GM10266 (cell line): ENCODE data around the gene SOCS7.

Source experiments
- DNase-seq: peaks from one replicate; pipeline ENCODE4 v3.0.0; 2012; ENCODE audit errors: extremely low spot score
- TF ChIP-seq, protein P1 (sequence below): IDR thresholded peaks from 2 replicates; pipeline ENCODE4 v1.5.1; 2012; ENCODE audit warnings: mild to moderate bottlenecking, low read depth; ENCODE audit not compliant: control insufficient read depth, insufficient read depth; ENCODE audit errors: missing control alignments

Gene SOCS7

DNA sequence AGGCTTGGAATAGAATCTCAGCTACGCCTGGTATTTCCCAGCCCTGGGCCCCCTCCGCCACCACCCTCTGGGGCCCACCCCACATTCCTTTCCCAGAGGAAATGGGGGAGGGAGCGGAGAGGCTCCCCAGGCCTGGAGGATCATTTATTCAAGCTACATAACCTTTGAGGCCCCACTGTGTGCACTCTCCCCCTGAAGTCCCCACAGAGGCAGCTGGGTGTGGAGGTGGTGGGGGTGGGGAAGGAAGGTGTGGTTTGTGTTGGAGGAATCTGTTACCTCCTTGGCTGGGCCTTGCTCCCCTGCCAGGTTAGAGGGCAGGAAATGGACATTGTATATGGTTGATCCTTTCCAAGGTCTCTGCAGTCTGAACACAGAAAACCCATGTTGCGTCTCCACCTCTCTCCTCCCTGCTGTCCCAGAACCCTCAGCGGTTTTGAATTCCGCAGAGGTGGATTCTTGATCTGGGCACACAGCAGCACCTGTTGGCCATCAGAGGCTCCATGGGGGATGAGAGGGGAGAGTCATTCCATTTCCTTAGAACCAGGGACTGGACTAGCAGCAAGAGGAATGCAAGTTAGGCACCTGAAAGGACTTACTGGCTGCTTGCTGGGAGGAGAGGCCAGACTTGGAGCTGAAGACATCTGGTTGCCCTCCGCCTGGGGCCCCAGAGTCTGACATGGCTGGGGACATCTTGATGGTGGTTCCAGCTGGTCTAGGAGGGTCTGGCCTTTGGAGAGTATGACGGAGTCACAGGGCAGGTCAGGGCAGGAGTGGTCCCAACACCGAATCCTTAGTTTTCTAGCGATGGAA, 99.6 kb downstream of the SOCS7 start:
- TF ChIP-seq, protein P1, sequence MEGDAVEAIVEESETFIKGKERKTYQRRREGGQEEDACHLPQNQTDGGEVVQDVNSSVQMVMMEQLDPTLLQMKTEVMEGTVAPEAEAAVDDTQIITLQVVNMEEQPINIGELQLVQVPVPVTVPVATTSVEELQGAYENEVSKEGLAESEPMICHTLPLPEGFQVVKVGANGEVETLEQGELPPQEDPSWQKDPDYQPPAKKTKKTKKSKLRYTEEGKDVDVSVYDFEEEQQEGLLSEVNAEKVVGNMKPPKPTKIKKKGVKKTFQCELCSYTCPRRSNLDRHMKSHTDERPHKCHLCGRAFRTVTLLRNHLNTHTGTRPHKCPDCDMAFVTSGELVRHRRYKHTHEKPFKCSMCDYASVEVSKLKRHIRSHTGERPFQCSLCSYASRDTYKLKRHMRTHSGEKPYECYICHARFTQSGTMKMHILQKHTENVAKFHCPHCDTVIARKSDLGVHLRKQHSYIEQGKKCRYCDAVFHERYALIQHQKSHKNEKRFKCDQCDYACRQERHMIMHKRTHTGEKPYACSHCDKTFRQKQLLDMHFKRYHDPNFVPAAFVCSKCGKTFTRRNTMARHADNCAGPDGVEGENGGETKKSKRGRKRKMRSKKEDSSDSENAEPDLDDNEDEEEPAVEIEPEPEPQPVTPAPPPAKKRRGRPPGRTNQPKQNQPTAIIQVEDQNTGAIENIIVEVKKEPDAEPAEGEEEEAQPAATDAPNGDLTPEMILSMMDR, result no peak
- no peak for DNase-seq

DNA sequence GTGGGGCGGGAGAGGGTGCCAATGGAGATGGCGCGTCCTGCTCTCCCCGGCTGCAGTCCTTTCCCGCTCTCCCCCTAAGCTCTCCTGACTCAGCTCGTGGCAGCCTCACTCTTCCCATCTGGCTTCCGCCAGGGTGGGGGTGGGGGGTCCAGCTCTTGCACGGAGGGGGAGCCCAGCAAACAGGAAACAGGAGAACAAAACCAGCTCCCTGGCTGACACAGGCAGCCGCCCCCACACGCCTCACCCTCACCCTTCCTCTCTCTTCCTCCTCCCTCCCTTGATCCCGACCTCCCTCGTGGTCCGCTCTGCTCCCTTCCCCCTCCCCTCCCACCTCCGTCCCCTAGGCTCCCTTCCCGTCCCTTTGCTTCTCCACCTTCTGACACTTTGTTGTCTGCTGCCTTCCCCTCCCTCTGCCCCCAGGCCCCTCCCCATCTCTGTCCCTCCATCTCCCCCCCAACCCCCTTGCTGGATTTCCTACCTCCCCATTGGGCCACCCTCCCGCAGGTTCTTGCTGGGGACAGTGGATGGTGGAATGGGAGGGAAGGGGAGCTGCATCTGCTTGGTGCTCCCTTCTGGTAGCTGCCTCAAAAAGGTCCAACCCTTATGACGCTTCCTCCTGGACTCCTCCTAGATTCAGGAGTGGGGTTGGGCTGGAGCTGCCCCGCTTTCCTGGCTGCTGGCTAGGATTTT, 100.3 kb downstream of the SOCS7 start:
- TF ChIP-seq, protein P1, result no peak
- DNase-seq, result no peak

DNA sequence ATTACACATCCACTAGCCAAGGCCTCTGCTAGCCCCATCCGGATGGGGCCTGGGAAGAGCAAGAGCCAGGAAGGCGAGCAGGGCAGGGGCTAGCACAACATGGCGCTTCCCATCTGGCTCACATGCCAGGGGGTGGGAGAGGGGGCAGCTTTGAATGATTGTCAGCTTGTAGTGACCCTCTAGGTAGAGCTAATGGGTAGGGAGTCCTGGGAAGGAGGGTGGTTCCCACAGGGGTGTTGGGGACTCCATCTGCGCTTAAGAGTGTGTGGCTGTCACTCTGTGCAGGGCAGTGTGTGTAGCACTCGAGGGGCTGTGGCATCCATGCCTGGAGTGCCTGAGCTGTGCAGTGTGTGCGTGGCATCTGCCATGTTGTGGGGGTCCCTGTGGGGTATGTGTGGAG, 101.1 kb downstream of the SOCS7 start:
- TF ChIP-seq, protein P1, result no peak

DNA sequence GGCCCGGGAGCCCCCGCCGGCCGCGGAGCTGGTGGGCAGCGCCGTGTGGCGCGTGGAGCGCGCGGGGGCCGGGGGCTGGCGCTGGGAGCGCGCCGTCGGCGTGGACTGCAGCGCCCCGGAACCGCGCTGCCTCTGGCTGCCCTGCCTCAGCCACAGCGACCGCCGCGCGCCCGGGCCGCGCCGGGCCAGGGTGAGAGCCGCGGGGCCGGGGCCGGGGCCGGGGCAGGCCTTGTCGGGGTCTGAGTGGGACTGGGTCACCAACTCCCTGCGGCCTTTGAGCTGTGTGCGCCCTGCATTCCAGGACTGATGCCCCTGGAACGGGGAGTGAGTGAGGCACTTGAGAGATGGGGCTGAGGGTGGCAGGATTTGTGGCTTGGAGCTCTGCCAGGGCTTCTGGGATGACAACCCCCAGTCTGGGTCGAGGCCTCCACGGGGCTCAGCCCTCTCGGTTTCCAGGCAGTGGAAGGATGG, 102.3 kb downstream of the SOCS7 start:
- DNase-seq, result no peak
- TF ChIP-seq, protein P1, result no peak

More for the DNA sequence above, 101.1 kb downstream of the SOCS7 start:
- DNase-seq, result no peak

GRCh38 chr17:38454532-38454931, 102.9 kb downstream of the SOCS7 start:
- DNase-seq, result no peak
- TF ChIP-seq, protein P1, result no peak
